Neural cell (in vitro differentiated cells): ENCODE data around the gene NKIRAS1. TPM values are rescaled to one million over a fixed set of nuclear protein-coding genes. Genes with fewer than 3 reads are reported as not detected.
"Not testable (repeated sequence)": the region's sequence is repeated elsewhere in the genome, so short reads cannot be mapped to it uniquely, and the experiment has no call there.

ENCODE experiments used
- H2AFZ ChIP-seq: fragments of 200-600, 300-800 bp; sonication (generic), shearing (Covaris generic); 2 replicates; pipeline ENCODE4 v1.6.0; 2014; ENCODE audit warnings: low read depth, mild to moderate bottlenecking, antibody characterized with exemption, low read length, moderate library complexity
- H3F3A ChIP-seq: fragments of 200-600 bp; shearing (Covaris generic); 2 replicates; pipeline ENCODE4 v1.6.1; 2016; ENCODE audit warnings: mild to moderate bottlenecking, moderate library complexity, mixed read lengths, antibody characterized with exemption, low read length; ENCODE audit not compliant: insufficient read depth, poor library complexity, severe bottlenecking
- H3K27ac ChIP-seq: fragments of 200-600, 300-800 bp; sonication (generic), shearing (Covaris generic); 2 replicates; pipeline ENCODE4 v1.5.1; 2014; ENCODE audit warnings: mild to moderate bottlenecking, low read length, moderate library complexity
- H3K27me3 ChIP-seq: fragments of 300-800, 200-600 bp; sonication (generic), shearing (Covaris generic); 2 replicates; pipeline ENCODE4 v1.6.0; 2014; ENCODE audit warnings: mild to moderate bottlenecking, low read depth, low read length, moderate library complexity; ENCODE audit not compliant: insufficient read depth
- H3K36me3 ChIP-seq: fragments of 300-800, 200-600 bp; sonication (generic), shearing (Covaris generic); 2 replicates; pipeline ENCODE4 v1.5.1; 2014; ENCODE audit warnings: mild to moderate bottlenecking, antibody characterized with exemption, low read length, moderate library complexity; ENCODE audit not compliant: insufficient read depth
- H3K4me2 ChIP-seq: fragments of 300-800, 200-600 bp; sonication (generic), shearing (Covaris generic); 2 replicates; pipeline ENCODE4 v1.6.0; 2014; ENCODE audit warnings: mild to moderate bottlenecking, low read length
- H3K4me3 ChIP-seq: fragments of 300-800, 200-600 bp; sonication (generic), shearing (Covaris generic); 2 replicates; pipeline ENCODE4 v1.5.1; 2014; ENCODE audit warnings: mild to moderate bottlenecking, low read length, moderate library complexity
- H3K79me2 ChIP-seq: fragments of 200-600 bp; shearing (Covaris generic); replicated peaks from 2 replicates; pipeline ENCODE4 v1.6.0; 2014; ENCODE audit warnings: mild to moderate bottlenecking, low read length, moderate library complexity; ENCODE audit not compliant: insufficient read depth
- H3K9ac ChIP-seq: fragments of 300-800, 200-600 bp; sonication (generic), shearing (Covaris generic); 2 replicates; pipeline ENCODE4 v1.6.1; 2016; ENCODE audit warnings: mild to moderate bottlenecking, low read length, mixed read lengths
- H3K9me2 ChIP-seq: fragments of 200-600 bp; shearing (Covaris generic); 2 replicates; pipeline ENCODE4 v1.6.1; 2016; ENCODE audit warnings: mild to moderate bottlenecking, low read length, mixed read lengths; ENCODE audit not compliant: insufficient read depth
- H3K9me3 ChIP-seq: fragments of 200-600, 300-800 bp; sonication (generic), shearing (Covaris generic); 2 replicates; pipeline ENCODE4 v1.6.1; 2016; ENCODE audit warnings: mild to moderate bottlenecking, mixed run types, low read length, moderate library complexity, mixed read lengths
- H4K20me1 ChIP-seq: fragments of 200-600 bp; shearing (Covaris generic); 2 replicates; pipeline ENCODE4 v1.6.1; 2016; ENCODE audit warnings: mild to moderate bottlenecking, mixed run types; ENCODE audit not compliant: insufficient read depth
- CTCF ChIP-seq: fragments of 450-650 bp; IDR thresholded peaks from 2 replicates; pipeline ENCODE4 v1.5.1; 2014; ENCODE audit warnings: antibody characterized with exemption, mild to moderate bottlenecking, moderate library complexity; ENCODE audit not compliant: poor library complexity, severe bottlenecking
- EP300 ChIP-seq: fragments of 450-650 bp; conservative IDR thresholded peaks from 2 replicates; pipeline ENCODE4 v1.6.1; 2014; ENCODE audit warnings: antibody characterized with exemption, mild to moderate bottlenecking, moderate library complexity; ENCODE audit not compliant: poor library complexity, severe bottlenecking
- EZH2 ChIP-seq: fragments of 200-600, 300-800 bp; shearing (Covaris generic), sonication (generic); IDR thresholded peaks from 2 replicates; pipeline ENCODE4 v1.6.1; 2014; ENCODE audit warnings: antibody characterized with exemption, low read length, borderline replicate concordance, mild to moderate bottlenecking; ENCODE audit not compliant: insufficient read depth, poor library complexity, severe bottlenecking
- MXI1 ChIP-seq: fragments of 450-650 bp; conservative IDR thresholded peaks from 2 replicates; pipeline ENCODE4 v1.6.1; 2014; ENCODE audit warnings: antibody characterized with exemption, mild to moderate bottlenecking; ENCODE audit not compliant: poor library complexity, severe bottlenecking
- POLR2AphosphoS5 ChIP-seq: IDR thresholded peaks from 2 replicates; pipeline ENCODE4 v1.6.1; 2012
- RAD21 ChIP-seq: fragments of 450-650 bp; conservative IDR thresholded peaks from 2 replicates; pipeline ENCODE4 v1.6.1; 2014; ENCODE audit warnings: antibody characterized with exemption, mild to moderate bottlenecking, moderate library complexity
- SMC3 ChIP-seq: fragments of 450-650 bp; conservative IDR thresholded peaks from 2 replicates; pipeline ENCODE4 v1.6.1; 2014; ENCODE audit warnings: antibody characterized with exemption, mild to moderate bottlenecking, moderate library complexity; ENCODE audit not compliant: poor library complexity
- TAF1 ChIP-seq: IDR thresholded peaks from 2 replicates; pipeline ENCODE4 v1.6.1; 2012; ENCODE audit warnings: low read depth
- polyA plus RNA-seq: library from polyadenylated mRNA; depleted of rRNA; stranded (reverse); fragments of >200 nt; gene quantifications from 2 replicates; pipeline ENCODE4 v1.2.3, GENCODE V29; 2014
- TF ChIP-seq, protein P1 (sequence below): IDR thresholded peaks from 2 replicates; pipeline ENCODE4 v1.6.1; 2012; ENCODE audit warnings: borderline replicate concordance

NKIRAS1 gene
- polyA plus RNA-seq, 1 donor from 2014 or later = 42.1 TPM

GRCh38 chr3:23872330-23872729, 44.5 kb downstream of the NKIRAS1 start:
- Histone ChIP-seq H3K27ac (no peak overlapping the region), H3K4me2 (no peak overlapping the region), H3K9me3 (no peaks in the 10 kb centered on the region), H3K27me3 (no peaks in the 10 kb centered on the region), H2AFZ (no peak overlapping the region), H3K36me3 (no peaks in the 10 kb centered on the region), H4K20me1 (no peaks in the 10 kb centered on the region), H3K4me3 (no peak overlapping the region), H3F3A (no peaks in the 10 kb centered on the region), H3K9me2 (no peaks in the 10 kb centered on the region), H3K79me2 (no peaks in the 10 kb centered on the region), H3K9ac (no peak overlapping the region)
- TF ChIP-seq, protein P1, sequence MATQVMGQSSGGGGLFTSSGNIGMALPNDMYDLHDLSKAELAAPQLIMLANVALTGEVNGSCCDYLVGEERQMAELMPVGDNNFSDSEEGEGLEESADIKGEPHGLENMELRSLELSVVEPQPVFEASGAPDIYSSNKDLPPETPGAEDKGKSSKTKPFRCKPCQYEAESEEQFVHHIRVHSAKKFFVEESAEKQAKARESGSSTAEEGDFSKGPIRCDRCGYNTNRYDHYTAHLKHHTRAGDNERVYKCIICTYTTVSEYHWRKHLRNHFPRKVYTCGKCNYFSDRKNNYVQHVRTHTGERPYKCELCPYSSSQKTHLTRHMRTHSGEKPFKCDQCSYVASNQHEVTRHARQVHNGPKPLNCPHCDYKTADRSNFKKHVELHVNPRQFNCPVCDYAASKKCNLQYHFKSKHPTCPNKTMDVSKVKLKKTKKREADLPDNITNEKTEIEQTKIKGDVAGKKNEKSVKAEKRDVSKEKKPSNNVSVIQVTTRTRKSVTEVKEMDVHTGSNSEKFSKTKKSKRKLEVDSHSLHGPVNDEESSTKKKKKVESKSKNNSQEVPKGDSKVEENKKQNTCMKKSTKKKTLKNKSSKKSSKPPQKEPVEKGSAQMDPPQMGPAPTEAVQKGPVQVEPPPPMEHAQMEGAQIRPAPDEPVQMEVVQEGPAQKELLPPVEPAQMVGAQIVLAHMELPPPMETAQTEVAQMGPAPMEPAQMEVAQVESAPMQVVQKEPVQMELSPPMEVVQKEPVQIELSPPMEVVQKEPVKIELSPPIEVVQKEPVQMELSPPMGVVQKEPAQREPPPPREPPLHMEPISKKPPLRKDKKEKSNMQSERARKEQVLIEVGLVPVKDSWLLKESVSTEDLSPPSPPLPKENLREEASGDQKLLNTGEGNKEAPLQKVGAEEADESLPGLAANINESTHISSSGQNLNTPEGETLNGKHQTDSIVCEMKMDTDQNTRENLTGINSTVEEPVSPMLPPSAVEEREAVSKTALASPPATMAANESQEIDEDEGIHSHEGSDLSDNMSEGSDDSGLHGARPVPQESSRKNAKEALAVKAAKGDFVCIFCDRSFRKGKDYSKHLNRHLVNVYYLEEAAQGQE = no peak
- TF ChIP-seq EZH2 (no peak), TAF1 (no peak), POLR2AphosphoS5 (no peak), MXI1 (no peak), SMC3 (no peak), CTCF (no peak), EP300 (no peak), RAD21 (no peak)

- H3K9me2 ChIP-seq, H3K36me3 ChIP-seq, H3K4me2 ChIP-seq, H3F3A ChIP-seq, H3K9ac ChIP-seq, H3K79me2 ChIP-seq, H4K20me1 ChIP-seq, H3K4me3 ChIP-seq, H3K9me3 ChIP-seq, H2AFZ ChIP-seq, H3K27me3 ChIP-seq, H3K27ac ChIP-seq: not testable (repeated sequence)
Measured at GRCh38 chr3:23871361-23871760, 45.4 kb downstream of the NKIRAS1 start.

DNA sequence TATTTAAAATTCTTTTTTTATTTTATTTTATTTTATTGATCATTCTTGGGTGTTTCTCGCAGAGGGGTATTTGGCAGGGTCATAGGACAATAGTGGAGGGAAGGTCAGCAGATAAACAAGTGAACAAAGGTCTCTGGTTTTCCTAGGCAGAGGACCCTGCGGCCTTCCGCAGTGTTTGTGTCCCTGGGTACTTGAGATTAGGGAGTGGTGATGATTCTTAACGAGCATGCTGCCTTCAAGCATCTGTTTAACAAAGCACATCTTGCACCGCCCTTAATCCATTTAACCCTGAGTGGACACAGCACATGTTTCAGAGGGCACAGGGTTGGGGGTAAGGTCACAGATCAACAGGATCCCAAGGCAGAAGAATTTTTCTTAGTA, 46.1 kb downstream of the NKIRAS1 start:
- not testable (repeated sequence) for H3K4me3 ChIP-seq, H2AFZ ChIP-seq, H3K79me2 ChIP-seq, H3K27ac ChIP-seq, H3K9ac ChIP-seq, H3F3A ChIP-seq, H3K27me3 ChIP-seq, H3K4me2 ChIP-seq, H3K9me3 ChIP-seq, H3K36me3 ChIP-seq, H4K20me1 ChIP-seq, H3K9me2 ChIP-seq
